ENCODE results near the gene ZBP1. TPM values are rescaled to one million over a fixed set of nuclear protein-coding genes. Genes with fewer than 3 reads are reported as not detected.

Gene ZBP1
- total RNA-seq, 1 experiment from 2014 or later = not detected

- TF ChIP-seq CTCF (conservative IDR thresholded peaks at IDR 0.05) (no peak), EZH2 (IDR thresholded peaks at IDR 0.05; ENCODE audit: low read depth) (no peak)
- POLR2A ChIA-PET (ENCODE audit: unreplicated experiment) = no interaction called here
Measured at GRCh38 chr20:57566803-57567459, 53.3 kb downstream of the ZBP1 start.

GRCh38 chr20:57566399-57566798 is 53.8 kb downstream of the ZBP1 start:
- Histone ChIP-seq H3F3A (ENCODE audit: insufficient read depth, low read depth) (no peaks in the 10 kb centered on the region), H2AFZ (no peak overlapping the region), H3K27me3 (ENCODE audit: insufficient read depth, low read depth) (peaks cover 98% of the 10 kb centered on the region), H3K79me2 (ENCODE audit: low read depth) (no peaks in the 10 kb centered on the region), H3K36me3 (ENCODE audit: low read depth) (no peaks in the 10 kb centered on the region), H3K4me1 (replicated peaks; ENCODE audit: insufficient read depth) (no peaks in the 10 kb centered on the region), H3K4me2 (no peak overlapping the region), H3K9me2 (ENCODE audit: insufficient read depth) (no peaks in the 10 kb centered on the region), H4K20me1 (ENCODE audit: insufficient read depth) (no peaks in the 10 kb centered on the region), H3K4me3 (no peak overlapping the region), H3K9me3 (ENCODE audit: insufficient read depth, low read depth) (no peaks in the 10 kb centered on the region), H3K27ac (no peak overlapping the region)
- ChIA-PET CTCF (no interaction called here), POLR2A (ENCODE audit: unreplicated experiment) (no interaction called here)
- BruUV-seq (replicated peaks) = no TSS peak
- intact Hi-C loops (cut with micrococcal nuclease; ENCODE audit: unreplicated experiment) = no loop called here
- no peak for DNase-seq
- TF ChIP-seq EZH2 (IDR thresholded peaks at IDR 0.05; ENCODE audit: low read depth) (no peak), CTCF (conservative IDR thresholded peaks at IDR 0.05) (no peak)

More at GRCh38 chr20:57566803-57567459, 53.3 kb downstream of the ZBP1 start:
- intact Hi-C loops (cut with micrococcal nuclease; ENCODE audit: unreplicated experiment) = no loop called here
- Histone ChIP-seq H3K27ac (no peak overlapping the region), H3K4me1 (replicated peaks; ENCODE audit: insufficient read depth) (no peaks in the 10 kb centered on the region), H3K79me2 (ENCODE audit: low read depth) (no peaks in the 10 kb centered on the region), H3K27me3 (ENCODE audit: insufficient read depth, low read depth) (peaks cover 98% of the 10 kb centered on the region), H4K20me1 (ENCODE audit: insufficient read depth) (no peaks in the 10 kb centered on the region), H3F3A (ENCODE audit: insufficient read depth, low read depth) (no peaks in the 10 kb centered on the region), H3K9me3 (ENCODE audit: insufficient read depth, low read depth) (no peaks in the 10 kb centered on the region), H3K4me2 (no peak overlapping the region), H2AFZ (no peak overlapping the region), H3K36me3 (ENCODE audit: low read depth) (no peaks in the 10 kb centered on the region), H3K9me2 (ENCODE audit: insufficient read depth) (no peaks in the 10 kb centered on the region), H3K4me3 (no peak overlapping the region)
- CTCF ChIA-PET = no interaction called here
- no peak for DNase-seq
- no TSS peak for BruUV-seq (replicated peaks)

- no peak overlapping the region for H3K4me2 ChIP-seq
Measured at GRCh38 chr20:57564951-57565642, 55.1 kb downstream of the ZBP1 start.

More at GRCh38 chr20:57564951-57565642, 55.1 kb downstream of the ZBP1 start:
- no TSS peak for BruUV-seq (replicated peaks)
- Histone ChIP-seq H3K79me2 (ENCODE audit: low read depth) (no peaks in the 10 kb centered on the region), H3K4me1 (replicated peaks; ENCODE audit: insufficient read depth) (no peaks in the 10 kb centered on the region), H3K9me2 (ENCODE audit: insufficient read depth) (no peaks in the 10 kb centered on the region), H3K27ac (no peak overlapping the region), H3K27me3 (ENCODE audit: insufficient read depth, low read depth) (peaks cover 100% of the 10 kb centered on the region), H3K4me3 (no peak overlapping the region), H2AFZ (no peak overlapping the region), H3K36me3 (ENCODE audit: low read depth) (no peaks in the 10 kb centered on the region), H4K20me1 (ENCODE audit: insufficient read depth) (no peaks in the 10 kb centered on the region), H3F3A (ENCODE audit: insufficient read depth, low read depth) (no peaks in the 10 kb centered on the region), H3K9me3 (ENCODE audit: insufficient read depth, low read depth) (no peaks in the 10 kb centered on the region)
- POLR2A ChIA-PET (ENCODE audit: unreplicated experiment) = no interaction called here
- intact Hi-C loops (cut with micrococcal nuclease; ENCODE audit: unreplicated experiment) = no loop called here
- TF ChIP-seq EZH2 (IDR thresholded peaks at IDR 0.05; ENCODE audit: low read depth) (no peak), CTCF (conservative IDR thresholded peaks at IDR 0.05) (no peak)
- CTCF ChIA-PET = no interaction called here
- no peak for DNase-seq

Measured in PC-9 (cell line).